Epithelial cell of esophagus (primary cell): ENCODE data around the gene FARP1.
A peak's percentile ranks its signal among the peaks of the same experiment; 100 is the strongest.

Source experiments
- DNase-seq: peaks from one replicate; pipeline ENCODE4 v3.0.0; 2010; ENCODE audit warnings: low read depth
- H3K4me3 ChIP-seq: 2 replicates; pipeline ENCODE4 v1.5.1; 2011; ENCODE audit warnings: mild to moderate bottlenecking, low read length, control low read depth
- TF ChIP-seq, protein P1 (sequence below): IDR thresholded peaks from 2 replicates; pipeline ENCODE4 v1.5.1; 2011; ENCODE audit warnings: low read depth, mild to moderate bottlenecking, low read length, control low read depth, inconsistent platforms; ENCODE audit not compliant: insufficient read depth; ENCODE audit errors: missing control alignments

FARP1 gene

DNA sequence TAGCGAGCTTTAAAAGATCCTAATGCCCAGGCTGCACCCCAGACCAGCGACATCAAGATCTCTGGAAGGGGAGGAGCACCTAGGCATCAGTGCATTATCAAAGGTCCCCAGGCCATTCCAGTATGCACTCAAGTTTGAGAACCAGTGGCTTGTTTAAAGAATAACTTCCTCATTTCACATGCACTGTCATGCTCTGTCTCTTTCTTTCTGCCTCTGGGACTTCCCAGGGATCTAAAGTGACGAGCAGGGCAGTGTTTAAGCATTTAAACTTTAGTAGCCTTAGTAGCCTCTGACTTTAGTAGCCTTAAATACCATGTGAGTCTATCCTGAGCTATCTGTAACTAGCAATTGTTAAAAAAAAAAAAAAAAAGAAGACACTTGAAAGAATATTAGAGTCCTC, 8.9 kb upstream of the FARP1 start:
- no peak for DNase-seq
- TF ChIP-seq, protein P1, sequence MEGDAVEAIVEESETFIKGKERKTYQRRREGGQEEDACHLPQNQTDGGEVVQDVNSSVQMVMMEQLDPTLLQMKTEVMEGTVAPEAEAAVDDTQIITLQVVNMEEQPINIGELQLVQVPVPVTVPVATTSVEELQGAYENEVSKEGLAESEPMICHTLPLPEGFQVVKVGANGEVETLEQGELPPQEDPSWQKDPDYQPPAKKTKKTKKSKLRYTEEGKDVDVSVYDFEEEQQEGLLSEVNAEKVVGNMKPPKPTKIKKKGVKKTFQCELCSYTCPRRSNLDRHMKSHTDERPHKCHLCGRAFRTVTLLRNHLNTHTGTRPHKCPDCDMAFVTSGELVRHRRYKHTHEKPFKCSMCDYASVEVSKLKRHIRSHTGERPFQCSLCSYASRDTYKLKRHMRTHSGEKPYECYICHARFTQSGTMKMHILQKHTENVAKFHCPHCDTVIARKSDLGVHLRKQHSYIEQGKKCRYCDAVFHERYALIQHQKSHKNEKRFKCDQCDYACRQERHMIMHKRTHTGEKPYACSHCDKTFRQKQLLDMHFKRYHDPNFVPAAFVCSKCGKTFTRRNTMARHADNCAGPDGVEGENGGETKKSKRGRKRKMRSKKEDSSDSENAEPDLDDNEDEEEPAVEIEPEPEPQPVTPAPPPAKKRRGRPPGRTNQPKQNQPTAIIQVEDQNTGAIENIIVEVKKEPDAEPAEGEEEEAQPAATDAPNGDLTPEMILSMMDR, result no peak
- H3K4me3 ChIP-seq, result no peak overlapping the region

DNA sequence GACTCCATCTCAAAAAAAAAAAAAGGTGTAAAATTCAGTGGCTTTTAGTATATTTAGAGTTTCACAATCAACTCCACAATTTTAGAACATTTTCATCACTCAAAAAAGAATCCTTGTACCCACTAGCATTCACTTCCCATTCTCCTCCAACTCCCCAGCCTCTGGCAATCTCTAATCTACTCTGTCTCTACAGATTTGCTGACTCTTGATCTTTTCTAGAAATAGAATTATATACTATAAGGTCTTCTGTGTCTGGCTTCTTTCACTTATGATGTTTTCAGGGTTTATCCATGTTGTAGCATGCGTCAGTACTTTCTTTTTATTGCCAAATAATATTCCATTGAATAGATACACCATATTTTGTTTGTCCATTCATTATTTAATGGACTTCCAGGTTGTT, 8.0 kb upstream of the FARP1 start:
- no peak overlapping the region for H3K4me3 ChIP-seq
- DNase-seq, result no peak
- TF ChIP-seq, protein P1, result no peak

DNA sequence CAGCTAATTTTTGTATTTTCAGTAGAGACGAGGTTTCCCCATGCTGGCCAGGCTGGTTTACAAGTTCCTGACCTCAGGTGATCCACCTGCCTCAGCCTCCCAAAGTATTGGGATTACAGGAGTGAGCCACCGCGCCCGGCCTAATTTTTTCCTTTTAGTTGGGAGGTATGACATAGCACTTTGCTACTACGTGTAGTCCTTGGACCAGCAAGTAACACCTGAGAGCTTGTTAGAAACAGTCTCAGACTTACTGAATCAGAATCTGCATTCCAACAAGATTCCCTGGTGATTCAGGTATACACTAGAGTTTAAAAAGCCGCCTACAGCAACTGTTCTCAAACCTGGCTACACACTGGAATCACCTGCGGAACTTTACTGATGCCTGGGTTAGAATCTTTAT, 1.8 kb upstream of the FARP1 start:
- no peak overlapping the region for H3K4me3 ChIP-seq
- TF ChIP-seq, protein P1, result no peak
- DNase-seq, result no peak

DNA sequence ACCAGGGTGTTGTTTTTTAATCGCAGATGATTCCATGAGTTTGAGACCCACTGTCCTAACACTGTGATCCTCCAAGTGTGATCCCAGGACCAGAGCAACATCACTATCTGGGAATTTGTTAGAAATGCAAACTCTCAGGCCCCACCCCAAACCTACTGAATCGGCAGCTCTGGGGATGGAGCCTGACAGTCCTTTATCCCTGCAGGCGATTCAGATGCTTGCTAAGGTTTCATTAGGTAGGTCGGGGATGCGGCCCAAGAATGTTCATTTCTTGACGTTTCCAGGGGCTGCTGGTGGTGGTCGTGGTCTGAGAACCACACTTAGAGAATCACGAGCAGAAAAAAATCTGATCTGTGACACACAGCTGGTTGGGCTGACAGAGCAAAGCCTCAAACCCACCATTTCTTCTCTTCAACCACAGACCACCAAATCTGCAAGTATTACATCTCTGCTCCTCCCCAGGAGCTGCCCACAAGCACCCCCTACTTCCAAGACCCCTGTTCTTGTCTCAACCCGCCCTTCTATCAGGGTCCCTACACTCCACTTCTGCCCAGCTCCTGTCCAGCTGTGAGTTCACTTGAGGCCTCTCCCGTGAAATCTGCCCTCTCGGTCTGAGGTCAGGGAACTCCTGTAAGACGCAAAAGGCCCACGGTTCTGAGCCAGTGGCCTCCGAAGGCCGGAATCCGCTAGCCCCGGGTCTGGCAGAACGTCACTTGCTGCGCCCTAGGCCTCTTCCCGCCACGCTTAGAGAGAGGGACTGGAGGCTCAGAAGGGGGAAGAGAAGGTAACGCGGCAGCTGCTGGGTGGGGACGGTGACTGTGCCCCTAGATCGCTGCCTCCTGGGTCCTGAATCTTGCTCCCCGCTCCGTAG, 1.1 kb upstream of the FARP1 start:
- peak overlapping the region; percentile 54 for H3K4me3 ChIP-seq
- no peak for DNase-seq
- TF ChIP-seq, protein P1, result no peak

- TF ChIP-seq, protein P1, result no peak
- DNase-seq, result no peak
- peak overlapping the region; percentile 46 for H3K4me3 ChIP-seq
Observed at GRCh38 chr13:98143157-98143553, 261 bp downstream of the FARP1 start.

DNA sequence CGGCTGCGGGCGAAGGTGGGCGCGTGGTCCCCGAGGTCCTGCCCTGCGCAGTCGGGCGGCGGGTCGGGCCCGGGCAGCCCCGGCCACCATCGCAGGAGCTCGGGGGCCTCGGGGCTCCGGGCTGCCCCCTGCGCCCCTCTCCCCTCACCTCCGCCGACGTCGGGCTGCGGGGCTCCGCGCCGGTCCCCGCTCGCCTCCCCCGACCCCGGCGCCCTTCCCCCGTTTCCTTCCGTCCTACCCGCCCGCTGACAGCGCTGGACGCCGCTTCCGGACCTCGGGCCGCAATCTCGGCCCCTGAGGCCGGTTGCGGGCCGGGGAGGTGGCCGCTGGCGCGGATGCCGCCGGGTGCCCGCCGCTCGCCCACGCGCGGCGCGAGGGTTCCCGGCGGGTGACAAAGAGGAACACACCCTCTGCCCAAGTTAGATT, 720 bp downstream of the FARP1 start:
- DNase-seq, result no peak
- TF ChIP-seq, protein P1, result no peak
- peak overlapping the region; percentile 46 for H3K4me3 ChIP-seq
